NCI-H2107 treated with DMSO at 0.1 percent for 48 hours (cell line): ENCODE results near the gene TBC1D7.
"Not testable (repeated sequence)": the region's sequence is repeated elsewhere in the genome, so short reads cannot be mapped to it uniquely, and the experiment has no call there.

Source experiments
- DNase-seq: peaks from one replicate; lab custom pipeline; 2025; ENCODE audit not compliant: unreplicated experiment; lab: John Stamatoyannopoulos, UW

TBC1D7 gene

GRCh38 chr6:13326031-13326586 is 2.2 kb downstream of the TBC1D7 start:
- DNase-seq, result not testable (repeated sequence)

GRCh38 chr6:13319891-13320564 is 8.3 kb downstream of the TBC1D7 start:
- no peak for DNase-seq

GRCh38 chr6:13318821-13319220 is 9.5 kb downstream of the TBC1D7 start:
- DNase-seq, result no peak

GRCh38 chr6:13315896-13316295 is 12.4 kb downstream of the TBC1D7 start:
- DNase-seq, result no peak

- DNase-seq, result no peak
Observed at GRCh38 chr6:13314806-13315205, 13.5 kb downstream of the TBC1D7 start.

- DNase-seq, result no peak
Observed at GRCh38 chr6:13311155-13311554, 17.2 kb downstream of the TBC1D7 start.

GRCh38 chr6:13308332-13308731 is 20.0 kb downstream of the TBC1D7 start:
- DNase-seq, result no peak

GRCh38 chr6:13307508-13307995 is 20.8 kb downstream of the TBC1D7 start:
- DNase-seq, result no peak

- DNase-seq, result no peak
Observed at GRCh38 chr6:13305791-13306190, 22.5 kb downstream of the TBC1D7 start.

GRCh38 chr6:13305288-13305687 is 23.0 kb downstream of the TBC1D7 start:
- no peak for DNase-seq

- DNase-seq, result no peak
Observed at GRCh38 chr6:13304580-13305260, 23.6 kb downstream of the TBC1D7 start.

GRCh38 chr6:13304101-13304500 is 24.2 kb downstream of the TBC1D7 start:
- no peak for DNase-seq

- no peak for DNase-seq
Observed at GRCh38 chr6:13303668-13304017, 24.7 kb downstream of the TBC1D7 start.

GRCh38 chr6:13302751-13303667 is 25.3 kb downstream of the TBC1D7 start:
- DNase-seq, result no peak

- DNase-seq, result no peak
Observed at GRCh38 chr6:13302291-13302690, 26.0 kb downstream of the TBC1D7 start.

GRCh38 chr6:13300643-13301590 is 27.4 kb downstream of the TBC1D7 start:
- DNase-seq, result no peak

- no peak for DNase-seq
Observed at GRCh38 chr6:13299918-13300317, 28.4 kb downstream of the TBC1D7 start.

- no peak for DNase-seq
Observed at GRCh38 chr6:13299403-13299821, 28.9 kb downstream of the TBC1D7 start.

GRCh38 chr6:13298446-13298845 is 29.9 kb downstream of the TBC1D7 start:
- no peak for DNase-seq

GRCh38 chr6:13297391-13297790 is 30.9 kb downstream of the TBC1D7 start:
- DNase-seq, result no peak
